ENCODE data around the gene GATA3. TPM values are rescaled to one million over a fixed set of nuclear protein-coding genes. Genes with fewer than 3 reads are reported as not detected.

GATA3 gene
- total RNA-seq (2021; fragmentation: NEBNext Ultra II Directional; extraction: Animal tissue kit (Norgen Biotek cat#: 25700)) (0.43 and 0.80 TPM in 2 replicates), polyA plus RNA-seq (2011; rRNA removed) (0.02 and 0.11 TPM in 2 replicates), polyA minus RNA-seq (2011; rRNA and poly(A)+ RNA removed) (not detected in 2 replicates)
- 0.06 TPM for polyA plus RNA-seq (2011; cell fraction: cytosol; rRNA removed)
- polyA plus RNA-seq (2011; cell fraction: nucleus; rRNA removed), result 0.04 TPM
- polyA plus RNA-seq (2012, experiment 1 of 2), result 0.13 to 0.23 TPM (median 0.18 TPM) in 3 of 4 replicates, not detected in the other
- 0.21 TPM for polyA plus RNA-seq (2012, experiment 2 of 2)
- 0.30 TPM for polyA plus RNA-seq (2013, experiment 1 of 2)
- polyA plus RNA-seq (2013, experiment 2 of 2), result 0.29 TPM
- polyA minus RNA-seq (2011; cell fraction: cytosol; rRNA and poly(A)+ RNA removed), result not detected
- not detected for polyA minus RNA-seq (2011; cell fraction: nucleus; rRNA and poly(A)+ RNA removed)
- long read RNA-seq, experiment 1, result 0 reads
- long read RNA-seq, experiment 2, result 0 reads

DNA sequence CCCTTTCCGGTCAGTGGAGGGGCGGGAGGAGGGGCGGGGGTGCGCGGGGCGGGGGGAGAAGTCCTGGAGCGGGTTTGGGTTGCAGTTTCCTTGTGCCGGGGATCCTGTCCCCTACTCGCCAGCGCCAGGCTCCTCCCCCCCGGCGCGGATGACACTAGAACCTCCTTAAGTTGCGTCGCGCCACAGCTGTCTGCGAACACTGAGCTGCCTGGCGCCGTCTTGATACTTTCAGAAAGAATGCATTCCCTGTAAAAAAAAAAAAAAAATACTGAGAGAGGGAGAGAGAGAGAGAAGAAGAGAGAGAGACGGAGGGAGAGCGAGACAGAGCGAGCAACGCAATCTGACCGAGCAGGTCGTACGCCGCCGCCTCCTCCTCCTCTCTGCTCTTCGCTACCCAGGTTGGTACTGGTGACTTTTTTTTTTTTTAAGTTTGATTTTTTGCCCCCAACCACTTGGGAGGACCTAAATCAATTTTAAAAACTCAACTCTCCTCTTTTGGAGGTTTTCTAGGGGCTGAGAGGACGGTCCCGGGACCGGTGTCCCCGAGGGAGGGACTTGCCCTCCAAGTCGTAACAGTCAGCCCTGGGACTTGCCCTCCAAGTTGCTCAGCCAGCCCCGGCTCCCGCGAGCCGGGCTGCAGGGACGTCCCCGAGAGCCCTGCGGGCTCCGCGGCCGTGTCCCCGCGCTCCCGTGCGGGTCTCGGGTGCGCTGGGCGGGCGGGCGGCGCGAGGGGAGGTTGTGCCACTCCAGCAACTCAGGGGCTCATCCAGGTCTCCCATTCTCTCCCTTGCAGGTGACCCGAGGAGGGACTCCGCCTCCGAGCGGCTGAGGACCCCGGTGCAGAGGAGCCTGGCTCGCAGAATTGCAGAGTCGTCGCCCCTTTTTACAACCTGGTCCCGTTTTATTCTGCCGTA, at the start of gene GATA3:
TSS of gene GATA3 (plus strand) at position 195 of the 914 bp plus-strand sequence. CDS start 968 bp downstream, outside the sequence.
- Histone ChIP-seq H3K4me2 (ENCODE audit: insufficient read depth in 1 of 2, low read depth in 2 of 2, low read length in 2 of 2) (peak within 1 kb of the TSS; percentile 84 to 94), H4K8ac (ENCODE audit: extremely low read depth, insufficient read depth, low read length) (peak within 1 kb of the TSS; percentile 37; the same call in 1 of the 2 replicates), H2BK15ac (ENCODE audit: low read length) (no peak within 1 kb of the TSS; the same call in 1 of the 2 replicates), H3K79me2 (ENCODE audit: control insufficient read depth in 1 of 2, insufficient read depth in 2 of 2, low read length in 2 of 2) (no peaks in the 10 kb centered on the region), H3K23ac (ENCODE audit: insufficient read length) (no peak within 1 kb of the TSS), H3K4ac (replicated peaks; ENCODE audit: insufficient read length, low read depth, low read length) (no peak within 1 kb of the TSS), H3K79me1 (ENCODE audit: low read depth, low read length) (no peaks in the 10 kb centered on the region), H3K56ac (replicated peaks; ENCODE audit: insufficient read length, low read depth, low read length) (no peak within 1 kb of the TSS), H3K9ac (replicated peaks in 1 of 4; ENCODE audit: extremely low read depth in 1 of 4, low read depth in 3 of 4, low read length in 3 of 4) (no peak within 1 kb of the TSS), H2BK20ac (ENCODE audit: low read length) (peak within 1 kb of the TSS; percentile 86; the same call in 1 of the 2 replicates), H2AFZ (ENCODE audit: low read length) (no peak within 1 kb of the TSS), H2BK5ac (ENCODE audit: low read depth, low read length) (peak within 1 kb of the TSS; percentile 82; the same call in 1 of the 2 replicates), H3K9me3 (ENCODE audit: insufficient read depth in 2 of 2, low read depth in 1 of 2, low read length in 1 of 2) (no peaks in the 10 kb centered on the region), H4K91ac (replicated peaks; ENCODE audit: insufficient read length, low read length) (peak within 1 kb of the TSS; percentile 71), H3K4me1 (replicated peaks in 1 of 4; ENCODE audit: control insufficient read depth in 3 of 4, insufficient read depth in 4 of 4, low read length in 3 of 4) (peaks cover 13 to 45% (median 29%) of the 10 kb centered on the region in 4 experiments), H3K36me3 (ENCODE audit: control insufficient read depth in 2 of 4, insufficient read depth in 4 of 4, low read length in 3 of 4) (no peaks in the 10 kb centered on the region; a peak in 1 of 8 replicates), H2BK12ac (ENCODE audit: low read depth, low read length) (peak within 1 kb of the TSS; percentile 96; the same call in 1 of the 2 replicates), H3K18ac (ENCODE audit: extremely low read depth, low read length) (peak within 1 kb of the TSS; percentile 24), H3K27me3 (replicated peaks in 1 of 4; ENCODE audit: control insufficient read depth in 3 of 4, extremely low read depth in 1 of 4, insufficient read depth in 3 of 4, low read length in 3 of 4) (peaks cover 70 to 98% (median 96%) of the 10 kb centered on the region in 4 experiments; a peak in 6 of 7 replicates), H2AK5ac (ENCODE audit: low read depth, low read length) (no peak within 1 kb of the TSS), H3K4me3 (ENCODE audit: extremely low read depth in 1 of 4, insufficient read depth in 2 of 4, low read depth in 3 of 4, low read length in 4 of 4) (peak within 1 kb of the TSS; percentile 33 to 61 (median 44)), H4K5ac (ENCODE audit: insufficient read length, low read depth, low read length) (no peak within 1 kb of the TSS), H3K27ac (ENCODE audit: low read depth, low read length) (no peak within 1 kb of the TSS), H2BK120ac (replicated peaks; ENCODE audit: low read depth, low read length) (no peak within 1 kb of the TSS), H3K14ac (ENCODE audit: insufficient read length) (no peak within 1 kb of the TSS), H3K23me2 (ENCODE audit: low read depth, low read length) (peaks cover 22% of the 10 kb centered on the region), H4K20me1 (replicated peaks in 1 of 2; ENCODE audit: control insufficient read depth in 1 of 2, insufficient read depth in 2 of 2, low read length in 2 of 2) (peaks cover 11 to 17% of the 10 kb centered on the region in 2 experiments)
- TF ChIP-seq HDAC2 (IDR thresholded peaks at IDR 0.05; ENCODE audit: borderline replicate concordance in 1 of 2, low read depth in 2 of 2, low read length in 2 of 2), result no peak
- no peak for TF ChIP-seq SAP30 (IDR thresholded peaks at IDR 0.05; ENCODE audit: insufficient read depth, insufficient replicate concordance, low read length)
- peak; percentile 44 for TF ChIP-seq EZH2 (IDR thresholded peaks at IDR 0.05; ENCODE audit: low read depth, low read length, severe bottlenecking)
- TF ChIP-seq KDM4A (IDR thresholded peaks at IDR 0.05; ENCODE audit: low read depth, low read length, severe bottlenecking), result peak; percentile 53
- FAIRE-seq, result no peak
- ChIA-PET POLR2A (ENCODE audit: partially characterized antibody) (no interaction called here), CTCF (ENCODE audit: partially characterized antibody) (interaction anchor here (0.7 to 1.0 kb wide), 2 partner anchors 82 to 279 kb away, joined by 3 read pairs; no protein-coding TSS in a partner anchor)
- 4% methylated on average over 30 of the region's 65 CpGs; no CpG with 5 or more reads in 1 of the 2 experiments for WGBS, 2 experiments (ENCODE audit: extremely low coverage in 1 of 2, insufficient coverage in 1 of 2, insufficient read length in 1 of 2, insufficient replicate concordance in 2 of 2, low coverage in 1 of 2, low lambda C conversion rate in 2 of 2, missing lambda C conversion rate in 1 of 2)
- DNase-seq (ENCODE audit: low read depth in 1 of 2, low spot score in 2 of 2), result peak in 1 of 2 experiments; percentile 75

All from H1 (cell line).